ENCODE results near the gene ZNF552.
"Not testable (repeated sequence)": the region's sequence is repeated elsewhere in the genome, so short reads cannot be mapped to it uniquely, and the experiment has no call there.

The ZNF552 gene

DNA sequence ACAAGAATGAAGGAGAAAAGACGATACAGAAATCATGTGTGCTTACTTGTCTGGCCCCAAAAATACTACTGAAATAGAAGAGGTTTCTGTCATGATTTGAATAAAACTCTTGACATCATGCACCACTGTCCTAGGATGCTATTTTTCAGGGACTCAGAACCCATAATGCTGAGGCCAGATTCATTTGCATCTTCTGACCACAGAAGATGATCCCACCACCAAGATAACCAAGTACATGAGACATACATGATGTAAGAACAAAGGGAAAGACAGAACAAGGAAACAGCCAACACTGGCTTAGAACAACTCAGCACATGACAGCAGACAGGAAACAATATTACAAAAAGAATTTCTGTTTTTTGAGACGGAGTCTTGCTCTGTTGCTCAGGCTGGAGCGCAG is 2.5 kb downstream of the ZNF552 start:
- no peak for DNase-seq (ENCODE audit: low read depth in 1 of 2, low spot score in 1 of 2)
- no peaks in the 10 kb centered on the region for H3K27me3 ChIP-seq (ENCODE audit: insufficient read depth, poor library complexity, severe bottlenecking)
- H3K4me3 ChIP-seq (replicated peaks; ENCODE audit: insufficient read depth, low read length), result no peak overlapping the region
- H3K27ac ChIP-seq (replicated peaks), result no peak overlapping the region; the same call in 1 of the 2 replicates
- TF ChIP-seq, protein P1, sequence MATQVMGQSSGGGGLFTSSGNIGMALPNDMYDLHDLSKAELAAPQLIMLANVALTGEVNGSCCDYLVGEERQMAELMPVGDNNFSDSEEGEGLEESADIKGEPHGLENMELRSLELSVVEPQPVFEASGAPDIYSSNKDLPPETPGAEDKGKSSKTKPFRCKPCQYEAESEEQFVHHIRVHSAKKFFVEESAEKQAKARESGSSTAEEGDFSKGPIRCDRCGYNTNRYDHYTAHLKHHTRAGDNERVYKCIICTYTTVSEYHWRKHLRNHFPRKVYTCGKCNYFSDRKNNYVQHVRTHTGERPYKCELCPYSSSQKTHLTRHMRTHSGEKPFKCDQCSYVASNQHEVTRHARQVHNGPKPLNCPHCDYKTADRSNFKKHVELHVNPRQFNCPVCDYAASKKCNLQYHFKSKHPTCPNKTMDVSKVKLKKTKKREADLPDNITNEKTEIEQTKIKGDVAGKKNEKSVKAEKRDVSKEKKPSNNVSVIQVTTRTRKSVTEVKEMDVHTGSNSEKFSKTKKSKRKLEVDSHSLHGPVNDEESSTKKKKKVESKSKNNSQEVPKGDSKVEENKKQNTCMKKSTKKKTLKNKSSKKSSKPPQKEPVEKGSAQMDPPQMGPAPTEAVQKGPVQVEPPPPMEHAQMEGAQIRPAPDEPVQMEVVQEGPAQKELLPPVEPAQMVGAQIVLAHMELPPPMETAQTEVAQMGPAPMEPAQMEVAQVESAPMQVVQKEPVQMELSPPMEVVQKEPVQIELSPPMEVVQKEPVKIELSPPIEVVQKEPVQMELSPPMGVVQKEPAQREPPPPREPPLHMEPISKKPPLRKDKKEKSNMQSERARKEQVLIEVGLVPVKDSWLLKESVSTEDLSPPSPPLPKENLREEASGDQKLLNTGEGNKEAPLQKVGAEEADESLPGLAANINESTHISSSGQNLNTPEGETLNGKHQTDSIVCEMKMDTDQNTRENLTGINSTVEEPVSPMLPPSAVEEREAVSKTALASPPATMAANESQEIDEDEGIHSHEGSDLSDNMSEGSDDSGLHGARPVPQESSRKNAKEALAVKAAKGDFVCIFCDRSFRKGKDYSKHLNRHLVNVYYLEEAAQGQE (IDR thresholded peaks at IDR 0.05; ENCODE audit: insufficient replicate concordance, low read depth), result no peak
- no peak for TF ChIP-seq GABPA (IDR thresholded peaks at IDR 0.05; ENCODE audit: low read depth)
- TF ChIP-seq, protein P2, sequence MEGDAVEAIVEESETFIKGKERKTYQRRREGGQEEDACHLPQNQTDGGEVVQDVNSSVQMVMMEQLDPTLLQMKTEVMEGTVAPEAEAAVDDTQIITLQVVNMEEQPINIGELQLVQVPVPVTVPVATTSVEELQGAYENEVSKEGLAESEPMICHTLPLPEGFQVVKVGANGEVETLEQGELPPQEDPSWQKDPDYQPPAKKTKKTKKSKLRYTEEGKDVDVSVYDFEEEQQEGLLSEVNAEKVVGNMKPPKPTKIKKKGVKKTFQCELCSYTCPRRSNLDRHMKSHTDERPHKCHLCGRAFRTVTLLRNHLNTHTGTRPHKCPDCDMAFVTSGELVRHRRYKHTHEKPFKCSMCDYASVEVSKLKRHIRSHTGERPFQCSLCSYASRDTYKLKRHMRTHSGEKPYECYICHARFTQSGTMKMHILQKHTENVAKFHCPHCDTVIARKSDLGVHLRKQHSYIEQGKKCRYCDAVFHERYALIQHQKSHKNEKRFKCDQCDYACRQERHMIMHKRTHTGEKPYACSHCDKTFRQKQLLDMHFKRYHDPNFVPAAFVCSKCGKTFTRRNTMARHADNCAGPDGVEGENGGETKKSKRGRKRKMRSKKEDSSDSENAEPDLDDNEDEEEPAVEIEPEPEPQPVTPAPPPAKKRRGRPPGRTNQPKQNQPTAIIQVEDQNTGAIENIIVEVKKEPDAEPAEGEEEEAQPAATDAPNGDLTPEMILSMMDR (IDR thresholded peaks at IDR 0.05; ENCODE audit: insufficient read depth, low read length), result no peak
- TF ChIP-seq SPI1 (IDR thresholded peaks at IDR 0.05; ENCODE audit: borderline replicate concordance, low read depth), result no peak
- TF ChIP-seq POLR2AphosphoS5 (IDR thresholded peaks at IDR 0.05; ENCODE audit: low read depth), result no peak

DNA sequence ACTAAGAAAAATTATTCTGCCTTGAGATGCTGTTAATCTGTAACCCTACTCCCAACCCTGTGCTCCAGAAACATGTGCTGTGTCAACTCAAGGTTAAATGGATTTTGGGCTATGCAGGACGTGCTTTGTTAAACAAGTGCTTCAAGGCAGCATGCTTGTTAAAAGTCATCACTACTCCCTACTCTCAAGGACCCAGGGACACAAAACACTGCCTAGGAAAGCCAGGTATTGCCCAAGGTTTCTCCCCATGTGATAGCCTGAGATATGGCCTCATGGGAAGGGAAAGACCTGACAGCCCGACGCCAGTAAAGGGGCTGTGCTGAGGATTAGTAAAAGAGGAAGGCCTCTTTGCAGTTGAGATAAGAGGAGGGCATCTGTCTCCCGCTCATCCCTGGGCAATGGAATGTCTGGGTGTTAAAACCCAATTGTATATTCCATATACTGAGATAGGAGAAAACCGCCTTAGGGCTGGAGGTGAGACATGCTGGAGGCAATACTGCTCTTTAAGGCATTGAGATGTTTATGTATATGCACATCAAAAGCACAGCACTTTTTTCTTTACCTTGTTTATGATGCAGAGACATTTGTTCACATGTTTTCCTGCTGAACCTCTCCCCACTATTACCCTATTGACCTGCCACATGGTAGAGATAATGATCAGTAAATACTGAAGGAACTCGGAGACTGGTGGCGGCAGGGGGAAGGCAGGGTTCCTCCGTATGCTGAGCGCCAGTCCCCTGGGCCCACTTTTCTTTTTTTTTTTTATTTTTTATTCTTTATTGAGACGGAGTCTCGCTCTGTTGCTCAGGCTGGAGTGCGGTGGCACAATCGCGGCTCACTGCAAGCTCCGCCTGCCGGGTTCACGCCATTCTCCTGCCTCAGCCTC is 4.1 kb downstream of the ZNF552 start:
- DNase-seq (ENCODE audit: low read depth in 1 of 2, low spot score in 1 of 2); H3K27ac ChIP-seq (replicated peaks); H3K4me3 ChIP-seq (replicated peaks; ENCODE audit: insufficient read depth, low read length); H3K27me3 ChIP-seq (ENCODE audit: insufficient read depth, poor library complexity, severe bottlenecking): not testable (repeated sequence)
- TF ChIP-seq SPI1 (IDR thresholded peaks at IDR 0.05; ENCODE audit: borderline replicate concordance, low read depth), result peak; percentile 16; the same call in 1 of the 2 replicates

DNA sequence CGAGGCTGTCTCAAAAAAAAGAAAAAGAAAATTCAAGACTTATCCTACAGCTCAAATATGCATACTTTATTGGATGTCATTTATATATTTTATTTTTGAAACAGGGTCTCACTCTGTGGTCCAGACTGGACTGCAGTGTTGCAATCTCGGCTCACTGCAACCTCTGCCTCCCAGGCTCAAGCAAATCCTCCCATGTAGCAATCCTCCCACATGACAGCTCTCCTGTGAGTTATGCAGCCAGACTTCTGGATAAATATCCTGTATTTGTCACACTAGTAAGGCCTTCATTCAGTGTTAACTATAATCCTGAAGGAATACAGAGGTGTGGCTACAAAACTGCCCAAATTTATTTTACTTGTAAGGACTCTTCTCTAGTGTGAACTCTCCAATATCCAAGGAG is 7.2 kb downstream of the ZNF552 start:
- TF ChIP-seq POLR2AphosphoS5 (IDR thresholded peaks at IDR 0.05; ENCODE audit: low read depth), result no peak
- TF ChIP-seq, protein P1 (IDR thresholded peaks at IDR 0.05; ENCODE audit: insufficient replicate concordance, low read depth), result no peak
- no peak for TF ChIP-seq SPI1 (IDR thresholded peaks at IDR 0.05; ENCODE audit: borderline replicate concordance, low read depth)
- no peak for TF ChIP-seq GABPA (IDR thresholded peaks at IDR 0.05; ENCODE audit: low read depth)
- TF ChIP-seq, protein P2 (IDR thresholded peaks at IDR 0.05; ENCODE audit: insufficient read depth, low read length), result no peak
- Histone ChIP-seq H3K4me3 (replicated peaks; ENCODE audit: insufficient read depth, low read length) (no peak overlapping the region), H3K27ac (replicated peaks) (no peak overlapping the region), H3K27me3 (ENCODE audit: insufficient read depth, poor library complexity, severe bottlenecking) (no peaks in the 10 kb centered on the region)
- DNase-seq (ENCODE audit: low read depth in 1 of 2, low spot score in 1 of 2), result no peak

DNA sequence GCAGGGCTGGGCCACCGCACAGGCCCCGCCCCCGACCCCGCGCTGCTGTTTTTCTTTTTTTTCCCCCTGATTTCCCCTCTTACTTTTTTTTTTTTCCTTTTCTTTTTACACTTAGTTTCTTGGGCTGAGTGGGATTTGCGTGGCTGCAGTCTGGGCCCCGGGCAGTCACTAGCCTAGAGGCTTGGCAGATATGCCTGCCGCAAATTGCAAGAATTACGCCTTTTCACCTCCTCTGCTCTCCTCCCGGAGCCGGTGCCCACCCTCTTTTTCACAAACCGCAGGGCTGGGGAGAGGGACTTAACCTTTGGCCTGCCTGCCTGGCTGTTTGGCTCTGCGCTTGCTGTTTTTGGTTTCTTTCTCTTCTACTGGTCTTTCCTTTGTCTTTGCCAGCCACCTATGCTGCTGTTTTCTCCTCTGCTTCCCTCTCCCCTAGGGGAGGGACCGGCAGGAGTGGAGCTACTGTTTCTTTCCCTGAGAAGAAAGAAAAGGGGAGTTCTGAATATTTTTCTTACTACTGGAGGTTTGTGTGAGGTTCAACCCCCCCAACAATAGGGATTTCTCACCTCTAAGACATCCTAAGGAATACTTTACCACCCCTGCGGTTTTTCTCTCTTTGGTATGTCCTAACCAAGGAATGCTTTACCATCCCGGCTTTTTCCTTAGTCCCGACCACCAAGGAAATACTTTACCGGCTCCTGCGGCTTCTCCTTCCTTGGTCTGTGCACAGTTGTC is 11.0 kb downstream of the ZNF552 start:
- H3K27ac ChIP-seq (replicated peaks), result no peak overlapping the region
- H3K27me3 ChIP-seq (ENCODE audit: insufficient read depth, poor library complexity, severe bottlenecking), result no peaks in the 10 kb centered on the region
- H3K4me3 ChIP-seq (replicated peaks; ENCODE audit: insufficient read depth, low read length), result no peak overlapping the region
- TF ChIP-seq SPI1 (IDR thresholded peaks at IDR 0.05; ENCODE audit: borderline replicate concordance, low read depth) (no peak), GABPA (IDR thresholded peaks at IDR 0.05; ENCODE audit: low read depth) (no peak), POLR2AphosphoS5 (IDR thresholded peaks at IDR 0.05; ENCODE audit: low read depth) (no peak)
- TF ChIP-seq, protein P2 (IDR thresholded peaks at IDR 0.05; ENCODE audit: insufficient read depth, low read length), result no peak
- TF ChIP-seq, protein P1 (IDR thresholded peaks at IDR 0.05; ENCODE audit: insufficient replicate concordance, low read depth), result no peak
- no peak for DNase-seq (ENCODE audit: low read depth in 1 of 2, low spot score in 1 of 2)

All from HL-60 (cell line).